HEK293 (cell line): ENCODE results near the gene NECTIN4.

Experiments used
- CTCF ChIA-PET: fragments of 350-600 bp; formaldehyde crosslinking; extraction: SDS; loops from one replicate; lab custom pipeline; 2021; ENCODE audit warnings: antibody characterized with exemption; lab: Yijun Ruan, JAX
- POLR2A ChIA-PET: fragments of 300-600 bp; formaldehyde crosslinking; extraction: SDS; loops from one replicate; lab custom pipeline; 2020; ENCODE audit warnings: antibody characterized with exemption, inconsistent platforms; lab: Yijun Ruan, JAX
- H3K27ac ChIP-seq: fragments of 200-500 bp; sonication (Bioruptor generic); 2 replicates; pipeline ENCODE4 v1.5.1; 2014; ENCODE audit warnings: low read depth, low read length, control low read depth, inconsistent platforms; ENCODE audit errors: extremely low read depth
- H3K36me3 ChIP-seq, 2 experiments: fragments of 200-500 bp in 1 of 2; sonication (Bioruptor generic) in 1 of 2; 1 replicate in 1 of 2; 2 replicates in 1 of 2; pipeline ENCODE4 v1.5.1; 2014 to 2017; ENCODE audit warnings: inconsistent platforms in 2 of 2, low read length in 2 of 2; ENCODE audit not compliant: control insufficient read depth in 2 of 2, insufficient read depth in 1 of 2
- H3K4me1 ChIP-seq: fragments of 200-500 bp; sonication (Bioruptor generic); 2 replicates; pipeline ENCODE4 v1.5.1; 2014; ENCODE audit warnings: mild to moderate bottlenecking, low read length, inconsistent platforms; ENCODE audit not compliant: control insufficient read depth, insufficient read depth
- H3K4me3 ChIP-seq: 2 replicates; pipeline ENCODE4 v1.5.1; 2011; ENCODE audit warnings: low read depth, mild to moderate bottlenecking, control low read depth, low read length, moderate library complexity
- H3K9me3 ChIP-seq: fragments of 200-500 bp; sonication (Bioruptor generic); 2 replicates; pipeline ENCODE4 v1.5.1; 2014; ENCODE audit warnings: low read depth, low read length, inconsistent platforms; ENCODE audit not compliant: control insufficient read depth, insufficient read depth
- BCL11B ChIP-seq: fragments of 450-650 bp; formaldehyde crosslinking; IDR thresholded peaks from 2 replicates; pipeline ENCODE4 v1.5.1; 2016; ENCODE audit warnings: low read depth, missing biosample characterization, missing genetic modification characterization
- HOXD13 ChIP-seq: sonication (generic); formaldehyde crosslinking; IDR thresholded peaks from 2 replicates; pipeline ENCODE4 v1.8.0; 2022; ENCODE audit warnings: missing genetic modification reagents, borderline replicate concordance
- KLF10 ChIP-seq: fragments of 450-650 bp; IDR thresholded peaks from 2 replicates; pipeline ENCODE4 v1.5.1; 2018; ENCODE audit warnings: missing biosample characterization, mild to moderate bottlenecking, missing genetic modification characterization
- MZF1 ChIP-seq: fragments of 450-650 bp; formaldehyde crosslinking; IDR thresholded peaks from 2 replicates; pipeline ENCODE4 v1.5.1; 2017; ENCODE audit warnings: missing biosample characterization, missing genetic modification characterization, borderline replicate concordance
- RBAK ChIP-seq: fragments of 450-650 bp; formaldehyde crosslinking; IDR thresholded peaks from 2 replicates; pipeline ENCODE4 v1.5.1; 2016; ENCODE audit warnings: missing biosample characterization, missing genetic modification characterization
- ZFP3 ChIP-seq: fragments of 450-650 bp; formaldehyde crosslinking; IDR thresholded peaks from 2 replicates; pipeline ENCODE4 v1.5.1; 2016; ENCODE audit warnings: low read depth, missing biosample characterization, missing genetic modification characterization
- ZFP69B ChIP-seq: fragments of 450-650 bp; formaldehyde crosslinking; IDR thresholded peaks from 2 replicates; pipeline ENCODE4 v1.5.1; 2016; ENCODE audit warnings: missing biosample characterization, missing genetic modification characterization
- ZNF10 ChIP-seq: fragments of 450-650 bp; formaldehyde crosslinking; IDR thresholded peaks from 2 replicates; pipeline ENCODE4 v1.5.1; 2017; ENCODE audit warnings: missing biosample characterization, missing genetic modification characterization
- ZNF341 ChIP-seq: fragments of 450-650 bp; formaldehyde crosslinking; IDR thresholded peaks from 2 replicates; pipeline ENCODE4; 2016; ENCODE audit warnings: low read depth, missing biosample characterization, missing genetic modification characterization
- ZNF621 ChIP-seq: fragments of 450-650 bp; formaldehyde crosslinking; IDR thresholded peaks from 2 replicates; pipeline ENCODE4 v1.5.1; 2017; ENCODE audit warnings: missing biosample characterization, missing genetic modification characterization
- ZNF658 ChIP-seq: fragments of 450-650 bp; formaldehyde crosslinking; IDR thresholded peaks from 2 replicates; pipeline ENCODE4; 2016; ENCODE audit warnings: missing biosample characterization, missing genetic modification characterization
- ZNF664 ChIP-seq: fragments of 450-650 bp; formaldehyde crosslinking; IDR thresholded peaks from 2 replicates; pipeline ENCODE4 v1.5.1; 2016; ENCODE audit warnings: missing biosample characterization, missing genetic modification characterization
- ZNF768 ChIP-seq: fragments of 450-650 bp; formaldehyde crosslinking; IDR thresholded peaks from 2 replicates; pipeline ENCODE4 v1.5.1; 2018; ENCODE audit warnings: missing biosample characterization, mild to moderate bottlenecking, missing genetic modification characterization
- ZNF830 ChIP-seq: fragments of 450-650 bp; IDR thresholded peaks from 2 replicates; pipeline ENCODE4 v1.5.0; 2018; ENCODE audit warnings: missing biosample characterization, missing genetic modification characterization, low read depth, mild to moderate bottlenecking, moderate library complexity
- TF ChIP-seq, protein P1 (sequence below): fragments of 450-650 bp; formaldehyde crosslinking; IDR thresholded peaks from 2 replicates; pipeline ENCODE4 v1.5.1; 2017; ENCODE audit warnings: missing biosample characterization, missing genetic modification characterization
- TF ChIP-seq, protein P2 (sequence below): fragments of 450-650 bp; formaldehyde crosslinking; IDR thresholded peaks from 2 replicates; pipeline ENCODE4 v1.5.1; 2016; ENCODE audit warnings: missing biosample characterization, missing genetic modification characterization, low read depth
- TF ChIP-seq, protein P3 (sequence below): fragments of 450-650 bp; formaldehyde crosslinking; optimal IDR thresholded peaks from 2 replicates; pipeline ENCODE3; 2016; ENCODE audit warnings: missing biosample characterization, mild to moderate bottlenecking, missing genetic modification characterization
- TF ChIP-seq, protein P4 (sequence below): fragments of 450-650 bp; formaldehyde crosslinking; IDR thresholded peaks from 2 replicates; pipeline ENCODE4 v1.5.1; 2017; ENCODE audit warnings: missing biosample characterization, missing genetic modification characterization

The NECTIN4 gene

DNA sequence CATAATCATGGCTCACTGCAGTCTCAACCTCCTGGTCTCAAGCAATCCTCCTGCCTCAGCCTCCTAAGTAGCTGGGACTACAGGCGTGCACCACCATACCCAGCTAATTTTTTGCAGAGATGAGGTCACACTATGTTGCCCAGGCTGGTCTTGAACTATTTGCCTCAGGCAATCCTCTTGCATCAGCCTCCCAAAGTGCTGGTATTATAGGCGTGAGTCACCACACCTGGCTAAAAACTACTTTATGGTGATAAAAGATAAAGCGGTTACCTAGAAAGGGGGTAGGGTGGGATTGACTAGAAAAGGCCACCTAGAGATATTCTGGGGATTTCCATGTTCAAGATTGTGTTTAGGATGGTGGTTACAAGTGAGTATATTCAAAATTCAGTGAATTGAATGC lies 55.6 kb downstream of the NECTIN4 start:
- TF ChIP-seq, protein P1, sequence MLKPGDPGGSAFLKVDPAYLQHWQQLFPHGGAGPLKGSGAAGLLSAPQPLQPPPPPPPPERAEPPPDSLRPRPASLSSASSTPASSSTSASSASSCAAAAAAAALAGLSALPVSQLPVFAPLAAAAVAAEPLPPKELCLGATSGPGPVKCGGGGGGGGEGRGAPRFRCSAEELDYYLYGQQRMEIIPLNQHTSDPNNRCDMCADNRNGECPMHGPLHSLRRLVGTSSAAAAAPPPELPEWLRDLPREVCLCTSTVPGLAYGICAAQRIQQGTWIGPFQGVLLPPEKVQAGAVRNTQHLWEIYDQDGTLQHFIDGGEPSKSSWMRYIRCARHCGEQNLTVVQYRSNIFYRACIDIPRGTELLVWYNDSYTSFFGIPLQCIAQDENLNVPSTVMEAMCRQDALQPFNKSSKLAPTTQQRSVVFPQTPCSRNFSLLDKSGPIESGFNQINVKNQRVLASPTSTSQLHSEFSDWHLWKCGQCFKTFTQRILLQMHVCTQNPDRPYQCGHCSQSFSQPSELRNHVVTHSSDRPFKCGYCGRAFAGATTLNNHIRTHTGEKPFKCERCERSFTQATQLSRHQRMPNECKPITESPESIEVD (tag by site-specific recombination) = peak; percentile 40; the same call in 1 of the 2 replicates
- TF ChIP-seq, protein P2, sequence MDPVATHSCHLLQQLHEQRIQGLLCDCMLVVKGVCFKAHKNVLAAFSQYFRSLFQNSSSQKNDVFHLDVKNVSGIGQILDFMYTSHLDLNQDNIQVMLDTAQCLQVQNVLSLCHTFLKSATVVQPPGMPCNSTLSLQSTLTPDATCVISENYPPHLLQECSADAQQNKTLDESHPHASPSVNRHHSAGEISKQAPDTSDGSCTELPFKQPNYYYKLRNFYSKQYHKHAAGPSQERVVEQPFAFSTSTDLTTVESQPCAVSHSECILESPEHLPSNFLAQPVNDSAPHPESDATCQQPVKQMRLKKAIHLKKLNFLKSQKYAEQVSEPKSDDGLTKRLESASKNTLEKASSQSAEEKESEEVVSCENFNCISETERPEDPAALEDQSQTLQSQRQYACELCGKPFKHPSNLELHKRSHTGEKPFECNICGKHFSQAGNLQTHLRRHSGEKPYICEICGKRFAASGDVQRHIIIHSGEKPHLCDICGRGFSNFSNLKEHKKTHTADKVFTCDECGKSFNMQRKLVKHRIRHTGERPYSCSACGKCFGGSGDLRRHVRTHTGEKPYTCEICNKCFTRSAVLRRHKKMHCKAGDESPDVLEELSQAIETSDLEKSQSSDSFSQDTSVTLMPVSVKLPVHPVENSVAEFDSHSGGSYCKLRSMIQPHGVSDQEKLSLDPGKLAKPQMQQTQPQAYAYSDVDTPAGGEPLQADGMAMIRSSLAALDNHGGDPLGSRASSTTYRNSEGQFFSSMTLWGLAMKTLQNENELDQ (tag by site-specific recombination) = no peak
- Histone ChIP-seq H3K9me3 (no peaks in the 10 kb centered on the region), H3K4me1 (peaks cover 7% of the 10 kb centered on the region; the same call in 1 of the 2 replicates), H3K36me3 (peaks cover 0 to 6% of the 10 kb centered on the region in 2 experiments; a peak in 1 of 3 replicates), H3K4me3 (no peak overlapping the region), H3K27ac (no peak overlapping the region)
- ChIA-PET POLR2A (interaction anchor here (0.6 to 1.2 kb wide), 2 partner anchors 12 to 13 kb away, joined by 4 read pairs; partner anchors contain the start of genes F11R and USF1), CTCF (interaction anchor here (1.0 kb wide), 1 partner anchor 36 kb away, joined by 3 read pairs; no protein-coding TSS in a partner anchor)

DNA sequence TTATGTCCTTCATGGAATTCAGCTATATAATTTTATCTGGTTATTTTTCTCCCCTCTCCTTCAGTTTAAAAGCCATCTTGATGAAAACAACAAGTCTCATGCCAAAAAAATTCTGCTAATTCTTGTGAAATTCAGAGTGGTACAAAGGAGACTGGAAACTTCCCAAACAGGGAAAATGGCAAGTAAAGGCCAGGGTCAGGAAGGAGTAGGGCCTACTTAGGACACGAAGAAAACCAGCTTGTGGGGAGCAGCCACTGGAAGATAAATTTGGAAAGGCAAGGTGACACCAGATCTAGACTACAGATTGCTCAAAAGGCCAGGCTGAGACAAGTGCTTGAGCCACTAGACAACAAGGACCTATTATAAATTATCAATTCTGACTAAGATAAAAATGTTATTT lies 56.9 kb downstream of the NECTIN4 start:
- ChIA-PET CTCF (interaction anchor here (0.9 to 1.3 kb wide), 3 partner anchors 10 to 65 kb away, joined by 3 to 5 read pairs (median 4); partner anchors contain the start of gene KLHDC9), POLR2A (interaction anchor here (1.0 kb wide), 1 partner anchor 11 kb away, joined by 3 read pairs; the partner anchor contains the start of gene F11R)
- Histone ChIP-seq H3K9me3 (no peaks in the 10 kb centered on the region), H3K4me1 (peaks cover 2% of the 10 kb centered on the region; the same call in 1 of the 2 replicates), H3K36me3 (no peaks in the 10 kb centered on the region), H3K4me3 (no peak overlapping the region), H3K27ac (no peak overlapping the region)
- no peak for TF ChIP-seq HOXD13 (CRISPR knock-in tag)
- TF ChIP-seq ZNF341 (tag by site-specific recombination) = no peak
- TF ChIP-seq ZNF10 (tag by site-specific recombination) = no peak
- TF ChIP-seq ZNF621 (tag by site-specific recombination) = no peak
- no peak for TF ChIP-seq ZFP3
- TF ChIP-seq KLF10 = no peak
- TF ChIP-seq ZNF768 (tag by site-specific recombination) = no peak
- no peak for TF ChIP-seq ZNF664
- no peak for TF ChIP-seq ZNF830 (tag by site-specific recombination)
- TF ChIP-seq ZNF658 = no peak

DNA sequence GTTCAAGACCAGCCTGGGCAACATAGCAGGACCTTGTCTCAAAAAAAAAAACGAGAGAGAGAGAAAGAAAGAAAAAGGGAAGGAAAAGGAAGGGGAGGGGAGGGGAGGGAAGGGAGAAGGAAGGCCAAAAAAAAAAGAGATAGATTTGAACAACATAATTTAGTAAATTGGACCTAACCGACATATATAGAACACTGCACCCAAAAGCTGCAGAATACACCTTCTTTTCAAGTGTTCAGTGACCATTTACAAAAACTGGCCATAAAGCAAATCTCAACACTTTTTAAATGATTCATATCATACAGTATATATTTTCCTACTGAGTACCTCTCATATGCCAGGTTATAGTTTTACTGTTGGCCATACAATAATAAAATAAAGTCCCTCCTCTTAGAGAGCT lies 57.5 kb downstream of the NECTIN4 start:
- ChIA-PET CTCF (interaction anchor here (0.9 to 1.3 kb wide), 3 partner anchors 10 to 66 kb away, joined by 3 to 5 read pairs (median 4); partner anchors contain the start of gene KLHDC9), POLR2A (interaction anchor here (1.0 kb wide), 1 partner anchor 11 kb away, joined by 3 read pairs; the partner anchor contains the start of gene F11R)
- no peaks in the 10 kb centered on the region for H3K9me3 ChIP-seq
- H3K27ac ChIP-seq = no peak overlapping the region
- H3K4me3 ChIP-seq = no peak overlapping the region
- peaks cover 2% of the 10 kb centered on the region; the same call in 1 of the 2 replicates for H3K4me1 ChIP-seq
- H3K36me3 ChIP-seq = no peaks in the 10 kb centered on the region
- no peak for TF ChIP-seq BCL11B (tag by site-specific recombination)
- TF ChIP-seq MZF1 (tag by site-specific recombination) = no peak
- TF ChIP-seq, protein P3, sequence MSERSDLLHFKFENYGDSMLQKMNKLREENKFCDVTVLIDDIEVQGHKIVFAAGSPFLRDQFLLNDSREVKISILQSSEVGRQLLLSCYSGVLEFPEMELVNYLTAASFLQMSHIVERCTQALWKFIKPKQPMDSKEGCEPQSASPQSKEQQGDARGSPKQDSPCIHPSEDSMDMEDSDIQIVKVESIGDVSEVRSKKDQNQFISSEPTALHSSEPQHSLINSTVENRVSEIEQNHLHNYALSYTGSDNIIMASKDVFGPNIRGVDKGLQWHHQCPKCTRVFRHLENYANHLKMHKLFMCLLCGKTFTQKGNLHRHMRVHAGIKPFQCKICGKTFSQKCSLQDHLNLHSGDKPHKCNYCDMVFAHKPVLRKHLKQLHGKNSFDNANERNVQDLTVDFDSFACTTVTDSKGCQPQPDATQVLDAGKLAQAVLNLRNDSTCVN = no peak
- TF ChIP-seq, protein P4, sequence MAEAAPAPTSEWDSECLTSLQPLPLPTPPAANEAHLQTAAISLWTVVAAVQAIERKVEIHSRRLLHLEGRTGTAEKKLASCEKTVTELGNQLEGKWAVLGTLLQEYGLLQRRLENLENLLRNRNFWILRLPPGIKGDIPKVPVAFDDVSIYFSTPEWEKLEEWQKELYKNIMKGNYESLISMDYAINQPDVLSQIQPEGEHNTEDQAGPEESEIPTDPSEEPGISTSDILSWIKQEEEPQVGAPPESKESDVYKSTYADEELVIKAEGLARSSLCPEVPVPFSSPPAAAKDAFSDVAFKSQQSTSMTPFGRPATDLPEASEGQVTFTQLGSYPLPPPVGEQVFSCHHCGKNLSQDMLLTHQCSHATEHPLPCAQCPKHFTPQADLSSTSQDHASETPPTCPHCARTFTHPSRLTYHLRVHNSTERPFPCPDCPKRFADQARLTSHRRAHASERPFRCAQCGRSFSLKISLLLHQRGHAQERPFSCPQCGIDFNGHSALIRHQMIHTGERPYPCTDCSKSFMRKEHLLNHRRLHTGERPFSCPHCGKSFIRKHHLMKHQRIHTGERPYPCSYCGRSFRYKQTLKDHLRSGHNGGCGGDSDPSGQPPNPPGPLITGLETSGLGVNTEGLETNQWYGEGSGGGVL (tag by site-specific recombination) = no peak
- no peak for TF ChIP-seq RBAK (tag by site-specific recombination)
- no peak for TF ChIP-seq ZFP69B (tag by site-specific recombination)
